HPDE6-E6E7 (cell line): ENCODE measurements around the gene AURKB.
"Not testable (repeated sequence)": the region's sequence is repeated elsewhere in the genome, so short reads cannot be mapped to it uniquely, and the experiment has no call there.

Experiments used
- DNase-seq: peaks from one replicate; pipeline ENCODE4 v3.0.0; 2011; ENCODE audit warnings: missing footprints; ENCODE audit errors: extremely low spot score

Gene AURKB

GRCh38 chr17:8209907-8210760, at the start of gene AURKB:
Gene AURKB, minus strand, starts transcription at chr17:8210575. Its CDS starts 351 bp downstream, at chr17:8210224.
- peak; percentile 93 for DNase-seq

DNA sequence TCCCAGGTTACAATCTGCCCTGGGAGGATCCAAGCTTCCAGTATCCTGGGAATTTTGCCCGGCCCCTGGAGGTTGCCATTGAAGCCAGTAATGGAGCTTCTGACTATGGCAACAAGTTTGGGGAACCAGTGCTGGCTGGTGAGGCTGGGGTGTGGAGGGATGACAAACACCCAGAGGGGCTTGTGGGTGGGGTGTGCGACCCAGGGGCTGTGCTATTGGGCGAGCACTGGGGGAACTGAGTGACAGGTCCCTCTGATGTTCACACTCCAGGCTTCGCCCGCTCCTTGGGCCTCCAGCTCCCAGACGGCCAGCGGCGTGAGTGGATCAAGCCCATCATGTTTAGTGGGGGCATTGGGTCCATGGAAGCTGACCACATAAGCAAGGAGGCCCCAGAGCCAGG, 47.4 kb upstream of the AURKB start:
- DNase-seq: no peak

DNA sequence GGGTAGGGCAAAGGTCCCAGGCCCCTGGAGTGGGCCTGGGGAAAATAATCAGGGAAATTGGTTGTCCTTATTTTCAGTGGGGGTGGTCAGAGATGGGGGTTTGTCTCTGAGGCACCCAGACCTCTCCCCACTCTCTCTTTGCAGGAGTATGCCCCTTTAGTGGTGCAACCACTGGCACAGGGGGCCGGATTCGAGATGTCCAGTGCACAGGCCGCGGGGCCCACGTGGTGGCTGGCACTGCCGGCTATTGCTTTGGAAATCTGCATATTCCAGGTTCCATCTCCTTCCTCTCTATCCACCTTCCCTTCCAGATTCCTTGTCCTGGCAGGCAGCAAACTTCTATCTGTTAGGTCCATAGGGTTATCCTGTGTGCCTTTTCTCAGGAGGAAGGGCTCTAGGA, 46.3 kb upstream of the AURKB start:
- no peak for DNase-seq

GRCh38 chr17:8256291-8256690, 45.9 kb upstream of the AURKB start:
- DNase-seq: no peak

GRCh38 chr17:8255499-8255898, 45.1 kb upstream of the AURKB start:
- DNase-seq: no peak

DNA sequence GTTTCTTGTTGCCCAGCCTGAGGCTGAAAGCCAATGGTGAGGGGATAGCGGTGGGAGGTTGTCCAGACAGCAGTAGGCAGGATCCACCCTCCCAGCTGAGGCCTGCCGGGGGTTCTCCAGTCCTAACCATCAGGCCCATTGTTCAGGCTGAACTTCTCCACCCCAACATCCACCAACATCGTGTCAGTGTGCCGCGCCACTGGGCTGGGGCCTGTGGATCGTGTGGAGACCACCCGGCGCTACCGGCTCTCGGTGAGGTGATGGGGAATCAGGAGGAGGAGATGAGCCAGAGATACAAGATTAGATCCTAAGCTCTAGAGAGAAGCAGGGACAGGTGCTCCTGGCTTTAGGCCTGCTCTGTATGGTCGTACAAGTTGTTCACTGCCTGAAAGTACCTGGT, 44.5 kb upstream of the AURKB start:
- DNase-seq: no peak

- DNase-seq: no peak
Measured at GRCh38 chr17:8253801-8254200, 43.4 kb upstream of the AURKB start.

DNA sequence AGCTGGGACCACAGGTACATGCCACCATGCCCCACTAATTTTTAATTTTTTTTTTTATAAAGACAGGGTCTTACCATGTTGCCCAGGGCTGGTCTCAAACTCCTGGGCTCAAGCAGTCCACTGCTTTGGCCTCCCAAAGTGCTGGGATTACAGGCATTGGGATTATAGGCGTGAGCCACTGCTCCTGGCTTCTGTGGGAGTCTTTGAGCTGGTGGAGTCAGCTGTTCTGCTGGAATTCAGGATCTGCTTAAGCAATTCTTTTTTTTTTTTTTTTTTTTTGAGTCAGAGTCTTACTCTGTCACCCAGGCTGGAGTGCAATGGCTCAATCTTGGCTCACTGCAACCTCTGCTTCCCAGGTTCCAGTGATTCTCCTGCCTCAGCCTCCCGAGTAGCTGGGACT, 41.0 kb upstream of the AURKB start:
- not testable (repeated sequence) for DNase-seq

DNA sequence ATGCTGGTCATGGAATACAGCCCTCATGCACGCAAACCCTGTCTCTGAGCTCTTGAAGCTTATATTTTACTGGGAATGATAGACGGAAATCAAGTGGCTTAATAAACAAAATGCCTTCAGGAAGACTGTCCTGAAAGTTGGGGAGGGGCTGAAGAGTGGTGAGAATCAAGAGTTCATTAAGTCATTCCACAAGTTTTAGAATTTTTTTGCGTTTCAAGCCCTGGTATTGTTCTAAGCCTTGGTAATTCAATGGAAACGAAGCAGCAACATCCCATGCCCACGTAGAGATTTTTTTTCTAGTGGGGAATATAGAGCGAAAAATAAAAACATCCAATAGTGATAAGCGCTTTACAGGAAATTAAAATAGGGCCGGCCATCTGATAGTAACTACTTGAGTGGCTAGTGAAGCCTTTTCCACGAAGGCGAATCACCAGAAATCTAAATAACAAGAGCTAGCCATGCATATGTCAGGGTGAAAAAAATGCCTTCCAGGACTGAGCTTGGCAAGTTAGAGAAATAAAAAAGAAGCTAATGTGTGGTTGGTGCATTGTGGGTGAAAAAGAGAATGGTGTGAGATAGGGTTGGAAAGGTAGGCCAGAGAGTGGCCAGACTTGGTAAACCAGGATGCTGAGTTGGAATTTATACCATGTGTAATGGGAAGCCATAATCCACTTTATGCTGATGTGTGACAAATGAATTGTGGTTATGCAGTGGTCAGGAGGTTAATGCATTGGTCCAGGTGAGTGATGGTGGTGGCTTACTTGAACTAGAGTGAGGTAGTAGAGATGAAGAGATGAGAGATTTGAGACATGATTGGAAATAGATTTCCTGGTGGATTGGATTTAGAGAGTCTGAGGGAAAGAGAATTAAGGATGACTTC, 39.5 kb upstream of the AURKB start:
- DNase-seq: no peak

GRCh38 chr17:8248751-8249607, 38.6 kb upstream of the AURKB start, which contains the start of gene PFAS:
Gene PFAS, plus strand, starts transcription at chr17:8249289. Its CDS starts 4,649 bp downstream, at chr17:8253938.
- DNase-seq: peak; percentile 90

- no peak for DNase-seq
Measured at GRCh38 chr17:8244768-8245167, 34.4 kb upstream of the AURKB start.

- DNase-seq: no peak
Measured at GRCh38 chr17:8243827-8244226, 33.5 kb upstream of the AURKB start.

- DNase-seq: no peak
Measured at GRCh38 chr17:8237886-8238285, 27.5 kb upstream of the AURKB start.

- no peak for DNase-seq
Measured at GRCh38 chr17:8237175-8237574, 26.8 kb upstream of the AURKB start.

- no peak for DNase-seq
Measured at GRCh38 chr17:8235676-8236075, 25.3 kb upstream of the AURKB start.

GRCh38 chr17:8234361-8235270, 24.2 kb upstream of the AURKB start:
- no peak for DNase-seq

- no peak for DNase-seq
Measured at GRCh38 chr17:8231701-8232100, 21.3 kb upstream of the AURKB start.

DNA sequence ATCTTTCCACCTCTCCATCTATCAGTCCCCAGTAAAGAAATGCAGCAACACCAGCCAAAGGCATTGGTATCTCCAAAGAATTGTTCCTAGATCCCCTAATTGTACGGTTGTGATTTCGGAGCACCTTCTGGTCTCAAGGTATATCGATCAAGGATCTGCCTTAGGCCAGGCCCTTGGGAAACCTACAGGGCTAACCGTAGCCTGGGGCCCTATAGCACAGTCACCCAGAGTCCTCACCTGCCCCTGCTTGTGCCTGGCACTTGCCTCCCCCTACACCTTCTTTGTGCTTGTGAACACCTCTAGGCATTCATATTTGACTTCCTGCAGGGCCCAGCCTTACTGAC, 16.8 kb upstream of the AURKB start:
- no peak for DNase-seq

DNA sequence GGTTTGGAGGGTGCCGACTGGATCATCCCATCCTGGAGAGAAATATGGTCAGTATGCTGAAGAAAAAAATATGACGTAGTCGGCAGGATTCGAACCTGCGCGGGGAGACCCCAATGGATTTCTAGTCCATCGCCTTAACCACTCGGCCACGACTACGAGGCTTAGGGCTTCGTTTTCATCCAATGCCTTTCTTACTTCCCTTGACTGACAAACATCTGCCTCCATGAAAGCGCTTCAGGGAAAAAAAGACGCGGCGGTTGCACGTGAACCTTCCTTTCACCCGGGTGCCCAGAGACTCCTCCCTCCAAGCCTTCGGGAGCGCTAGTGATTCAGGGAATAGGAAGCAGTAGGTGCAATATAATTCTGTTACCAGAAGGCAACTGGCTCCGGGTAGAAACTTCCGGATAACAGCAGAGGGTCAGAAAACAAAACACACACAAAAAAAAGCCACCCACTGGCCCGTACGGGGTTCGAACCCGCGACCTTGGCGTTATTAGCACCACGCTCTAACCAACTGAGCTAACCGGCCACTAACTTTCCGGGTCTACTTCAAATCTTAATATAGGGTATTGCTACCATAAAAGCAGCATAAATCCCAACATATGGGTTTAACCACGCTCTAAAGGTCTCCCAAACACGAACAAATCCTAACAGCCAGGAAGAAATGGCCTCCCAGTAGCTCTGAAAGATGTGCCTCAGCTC, 16.3 kb upstream of the AURKB start:
- peak; percentile 53 for DNase-seq
